HepG2 (cell line): Measurements from ENCODE around the gene DDAH1. TPM values are rescaled to one million over a fixed set of nuclear protein-coding genes. Genes with fewer than 3 reads are reported as not detected.

Experiments used
- EED ChIP-seq: sonication (generic); formaldehyde crosslinking; IDR thresholded peaks from 2 replicates; pipeline ENCODE4 v1.5.0; 2020; ENCODE audit warnings: mild to moderate bottlenecking, missing genetic modification reagents
- FOXJ3 ChIP-seq: sonication (generic); formaldehyde crosslinking; IDR thresholded peaks from 2 replicates; pipeline ENCODE4 v1.4.0; 2020; ENCODE audit warnings: missing genetic modification reagents, mild to moderate bottlenecking, borderline replicate concordance
- HMG20B ChIP-seq: conservative IDR thresholded peaks from 2 replicates; pipeline ENCODE4 v1.6.1; 2016; ENCODE audit warnings: missing genetic modification reagents, missing compliant biosample characterization
- KDM3A ChIP-seq: IDR thresholded peaks from 2 replicates; pipeline ENCODE4 v1.6.1; 2018; ENCODE audit warnings: low read depth, missing compliant biosample characterization
- MED13 ChIP-seq: sonication (generic); formaldehyde crosslinking; IDR thresholded peaks from 2 replicates; pipeline ENCODE4 v1.5.0; 2020; ENCODE audit warnings: missing genetic modification reagents
- MXI1 ChIP-seq: IDR thresholded peaks from 3 replicates; pipeline ENCODE4 v1.6.1; 2012; ENCODE audit warnings: low read depth, low read length, inconsistent platforms, borderline replicate concordance
- NCOA1 ChIP-seq: sonication (generic); formaldehyde crosslinking; IDR thresholded peaks from 2 replicates; pipeline ENCODE4 v1.9.0; 2021; ENCODE audit warnings: missing genetic modification reagents
- RBAK ChIP-seq: sonication (generic); formaldehyde crosslinking; IDR thresholded peaks from 2 replicates; pipeline ENCODE4 v1.5.1; 2020; ENCODE audit warnings: mild to moderate bottlenecking, missing genetic modification reagents
- SATB2 ChIP-seq: sonication (generic); formaldehyde crosslinking; IDR thresholded peaks from 2 replicates; pipeline ENCODE4 v1.5.0; 2020; ENCODE audit warnings: missing genetic modification reagents
- THAP11 ChIP-seq: IDR thresholded peaks from 2 replicates; pipeline ENCODE4 v1.6.1; 2016; ENCODE audit warnings: missing biosample characterization, missing genetic modification reagents
- TMF1 ChIP-seq: sonication (generic); formaldehyde crosslinking; IDR thresholded peaks from 2 replicates; pipeline ENCODE4 v1.8.1; 2022; ENCODE audit warnings: low read depth, missing genetic modification reagents
- WIZ ChIP-seq: sonication (generic); formaldehyde crosslinking; IDR thresholded peaks from 2 replicates; pipeline ENCODE4 v1.5.1; 2020; ENCODE audit warnings: mild to moderate bottlenecking, missing genetic modification reagents
- ZNF296 ChIP-seq: sonication (generic); formaldehyde crosslinking; conservative IDR thresholded peaks from 2 replicates; pipeline ENCODE4 v1.5.0; 2020; ENCODE audit warnings: mild to moderate bottlenecking, missing genetic modification reagents
- ZNF496 ChIP-seq: sonication (generic); formaldehyde crosslinking; IDR thresholded peaks from 2 replicates; pipeline ENCODE4 v1.8.1; 2023; ENCODE audit warnings: mild to moderate bottlenecking, moderate library complexity, missing genetic modification reagents; ENCODE audit not compliant: insufficient replicate concordance
- ZNF549 ChIP-seq: sonication (generic); formaldehyde crosslinking; IDR thresholded peaks from 2 replicates; pipeline ENCODE4 v1.5.0; 2020; ENCODE audit warnings: missing genetic modification reagents
- ZNF580 ChIP-seq: IDR thresholded peaks from 2 replicates; pipeline ENCODE4 v1.6.1; 2016; ENCODE audit warnings: low read depth, borderline replicate concordance
- ZNF660 ChIP-seq: sonication (generic); formaldehyde crosslinking; IDR thresholded peaks from 2 replicates; pipeline ENCODE4 v1.5.1; 2020; ENCODE audit warnings: mild to moderate bottlenecking, low read depth, missing genetic modification reagents, borderline replicate concordance
- ZNF788 ChIP-seq: sonication (generic); formaldehyde crosslinking; IDR thresholded peaks from 2 replicates; pipeline ENCODE4 v1.5.0; 2020; ENCODE audit warnings: mild to moderate bottlenecking, missing genetic modification reagents, borderline replicate concordance
- ZNF883 ChIP-seq: sonication (generic); formaldehyde crosslinking; IDR thresholded peaks from 2 replicates; pipeline ENCODE4 v1.5.1; 2020; ENCODE audit warnings: mild to moderate bottlenecking, missing genetic modification reagents; ENCODE audit errors: not compliant biosample characterization
- polyA plus RNA-seq, 8 experiments: library from polyadenylated mRNA; depleted of rRNA in 3 of 8; stranded (reverse) in 7 of 8; unstranded in 1 of 8; fragments of >200 nt; fragmentation: Illumina TruSeq in 4 of 8; extraction: Trizol in 4 of 8; gene quantifications; 2 replicates each; pipeline versions ENCODE4 v1.2.1 to v1.2.3, GENCODE V29; 2011 to 2016; ENCODE audit warnings: low read depth in 4 of 8, missing spikeins in 1 of 8, mixed read lengths in 1 of 8; ENCODE audit not compliant: insufficient read depth in 1 of 8
- total RNA-seq, 5 experiments: library from RNA; depleted of rRNA; stranded (reverse); fragments of >200 nt; fragmentation: Illumina TruSeq; extraction: Trizol; gene quantifications; 2 replicates each; pipeline ENCODE4 v1.2.3, GENCODE V29; 2016; ENCODE audit warnings: low read depth in 1 of 5
- TF ChIP-seq, protein P1 (sequence below): sonication (generic); formaldehyde crosslinking; IDR thresholded peaks from 2 replicates; pipeline ENCODE4 v1.4.0; 2020; ENCODE audit warnings: missing genetic modification reagents
- TF ChIP-seq, protein P2 (sequence below): sonication (generic); formaldehyde crosslinking; conservative IDR thresholded peaks from 2 replicates; pipeline ENCODE4 v1.4.0; 2020; ENCODE audit warnings: missing genetic modification reagents

DDAH1 gene
- total and polyA plus RNA-seq, 2 of the 13 experiments (the other 11 are each of a cell fraction or from before 2014, with no cell fraction given), result 39.7 to 64.4 TPM

- TF ChIP-seq FOXJ3 (CRISPR knock-in tag) (peak; percentile 85), ZNF580 (CRISPR knock-in tag) (peak; percentile 65; the same call in 1 of the 2 replicates), HMG20B (CRISPR knock-in tag) (peak; percentile 93), ZNF788 (peak; percentile 77; the same call in 1 of the 2 replicates), NCOA1 (CRISPR knock-in tag) (0 out of 2 replicates have a peak, but pooled peaks have one; percentile 44), ZNF549 (no peak), THAP11 (CRISPR knock-in tag) (peak; percentile 79), ZNF883 (CRISPR knock-in tag) (no peak), ZNF660 (no peak), RBAK (CRISPR knock-in tag) (no peak), TMF1 (no peak), SATB2 (no peak), MED13 (CRISPR knock-in tag) (no peak), ZNF496 (CRISPR knock-in tag) (no peak), EED (CRISPR knock-in tag) (no peak), MXI1 (peak; percentile 91; the same call in 2 of the 3 replicates), WIZ (CRISPR knock-in tag) (no peak; the same call in 1 of the 2 replicates), KDM3A (CRISPR knock-in tag) (0 out of 2 replicates have a peak, but pooled peaks have one; percentile 73), ZNF296 (CRISPR knock-in tag) (no peak)
- TF ChIP-seq, protein P1, sequence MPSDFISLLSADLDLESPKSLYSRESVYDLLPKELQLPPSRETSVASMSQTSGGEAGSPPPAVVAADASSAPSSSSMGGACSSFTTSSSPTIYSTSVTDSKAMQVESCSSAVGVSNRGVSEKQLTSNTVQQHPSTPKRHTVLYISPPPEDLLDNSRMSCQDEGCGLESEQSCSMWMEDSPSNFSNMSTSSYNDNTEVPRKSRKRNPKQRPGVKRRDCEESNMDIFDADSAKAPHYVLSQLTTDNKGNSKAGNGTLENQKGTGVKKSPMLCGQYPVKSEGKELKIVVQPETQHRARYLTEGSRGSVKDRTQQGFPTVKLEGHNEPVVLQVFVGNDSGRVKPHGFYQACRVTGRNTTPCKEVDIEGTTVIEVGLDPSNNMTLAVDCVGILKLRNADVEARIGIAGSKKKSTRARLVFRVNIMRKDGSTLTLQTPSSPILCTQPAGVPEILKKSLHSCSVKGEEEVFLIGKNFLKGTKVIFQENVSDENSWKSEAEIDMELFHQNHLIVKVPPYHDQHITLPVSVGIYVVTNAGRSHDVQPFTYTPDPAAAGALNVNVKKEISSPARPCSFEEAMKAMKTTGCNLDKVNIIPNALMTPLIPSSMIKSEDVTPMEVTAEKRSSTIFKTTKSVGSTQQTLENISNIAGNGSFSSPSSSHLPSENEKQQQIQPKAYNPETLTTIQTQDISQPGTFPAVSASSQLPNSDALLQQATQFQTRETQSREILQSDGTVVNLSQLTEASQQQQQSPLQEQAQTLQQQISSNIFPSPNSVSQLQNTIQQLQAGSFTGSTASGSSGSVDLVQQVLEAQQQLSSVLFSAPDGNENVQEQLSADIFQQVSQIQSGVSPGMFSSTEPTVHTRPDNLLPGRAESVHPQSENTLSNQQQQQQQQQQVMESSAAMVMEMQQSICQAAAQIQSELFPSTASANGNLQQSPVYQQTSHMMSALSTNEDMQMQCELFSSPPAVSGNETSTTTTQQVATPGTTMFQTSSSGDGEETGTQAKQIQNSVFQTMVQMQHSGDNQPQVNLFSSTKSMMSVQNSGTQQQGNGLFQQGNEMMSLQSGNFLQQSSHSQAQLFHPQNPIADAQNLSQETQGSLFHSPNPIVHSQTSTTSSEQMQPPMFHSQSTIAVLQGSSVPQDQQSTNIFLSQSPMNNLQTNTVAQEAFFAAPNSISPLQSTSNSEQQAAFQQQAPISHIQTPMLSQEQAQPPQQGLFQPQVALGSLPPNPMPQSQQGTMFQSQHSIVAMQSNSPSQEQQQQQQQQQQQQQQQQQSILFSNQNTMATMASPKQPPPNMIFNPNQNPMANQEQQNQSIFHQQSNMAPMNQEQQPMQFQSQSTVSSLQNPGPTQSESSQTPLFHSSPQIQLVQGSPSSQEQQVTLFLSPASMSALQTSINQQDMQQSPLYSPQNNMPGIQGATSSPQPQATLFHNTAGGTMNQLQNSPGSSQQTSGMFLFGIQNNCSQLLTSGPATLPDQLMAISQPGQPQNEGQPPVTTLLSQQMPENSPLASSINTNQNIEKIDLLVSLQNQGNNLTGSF (CRISPR knock-in tag), result no peak
- TF ChIP-seq, protein P2, sequence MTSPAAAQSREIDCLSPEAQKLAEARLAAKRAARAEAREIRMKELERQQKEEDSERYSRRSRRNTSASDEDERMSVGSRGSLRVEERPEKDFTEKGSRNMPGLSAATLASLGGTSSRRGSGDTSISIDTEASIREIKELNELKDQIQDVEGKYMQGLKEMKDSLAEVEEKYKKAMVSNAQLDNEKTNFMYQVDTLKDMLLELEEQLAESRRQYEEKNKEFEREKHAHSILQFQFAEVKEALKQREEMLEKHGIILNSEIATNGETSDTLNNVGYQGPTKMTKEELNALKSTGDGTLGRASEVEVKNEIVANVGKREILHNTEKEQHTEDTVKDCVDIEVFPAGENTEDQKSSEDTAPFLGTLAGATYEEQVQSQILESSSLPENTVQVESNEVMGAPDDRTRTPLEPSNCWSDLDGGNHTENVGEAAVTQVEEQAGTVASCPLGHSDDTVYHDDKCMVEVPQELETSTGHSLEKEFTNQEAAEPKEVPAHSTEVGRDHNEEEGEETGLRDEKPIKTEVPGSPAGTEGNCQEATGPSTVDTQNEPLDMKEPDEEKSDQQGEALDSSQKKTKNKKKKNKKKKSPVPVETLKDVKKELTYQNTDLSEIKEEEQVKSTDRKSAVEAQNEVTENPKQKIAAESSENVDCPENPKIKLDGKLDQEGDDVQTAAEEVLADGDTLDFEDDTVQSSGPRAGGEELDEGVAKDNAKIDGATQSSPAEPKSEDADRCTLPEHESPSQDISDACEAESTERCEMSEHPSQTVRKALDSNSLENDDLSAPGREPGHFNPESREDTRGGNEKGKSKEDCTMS (CRISPR knock-in tag), result no peak
Observed at GRCh38 chr1:85328713-85329397, 136.1 kb downstream of the DDAH1 start (continued).
